ENCODE measurements around the gene MAP3K13. TPM values are rescaled to one million over a fixed set of nuclear protein-coding genes. Genes with fewer than 3 reads are reported as not detected.

Gene MAP3K13
- total RNA-seq, 3 donors from 2014 or later (not counting 1 experiment from before 2014, with no cell fraction given) = 3.3 to 11.8 (median 9.8) TPM

DNA sequence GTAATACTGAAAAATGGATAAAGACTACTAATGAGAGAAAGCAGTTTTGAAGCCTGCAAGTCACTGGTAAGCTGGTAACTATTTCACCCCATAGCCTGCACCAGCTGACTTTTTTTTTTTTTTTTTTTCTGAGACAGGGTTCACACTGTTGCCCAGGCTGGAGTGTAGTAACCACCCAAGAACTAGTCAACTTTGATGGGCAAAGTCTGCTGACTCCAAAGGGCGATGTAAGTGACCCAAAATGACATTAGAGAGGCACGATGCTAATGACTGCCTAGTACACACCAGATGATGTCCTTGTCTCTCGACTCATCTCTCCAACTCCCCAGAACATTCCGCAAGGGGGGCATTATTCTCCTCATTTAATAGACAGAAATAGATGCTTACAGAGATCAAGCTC lies 148.8 kb downstream of the MAP3K13 start:
- TF ChIP-seq, protein P1, sequence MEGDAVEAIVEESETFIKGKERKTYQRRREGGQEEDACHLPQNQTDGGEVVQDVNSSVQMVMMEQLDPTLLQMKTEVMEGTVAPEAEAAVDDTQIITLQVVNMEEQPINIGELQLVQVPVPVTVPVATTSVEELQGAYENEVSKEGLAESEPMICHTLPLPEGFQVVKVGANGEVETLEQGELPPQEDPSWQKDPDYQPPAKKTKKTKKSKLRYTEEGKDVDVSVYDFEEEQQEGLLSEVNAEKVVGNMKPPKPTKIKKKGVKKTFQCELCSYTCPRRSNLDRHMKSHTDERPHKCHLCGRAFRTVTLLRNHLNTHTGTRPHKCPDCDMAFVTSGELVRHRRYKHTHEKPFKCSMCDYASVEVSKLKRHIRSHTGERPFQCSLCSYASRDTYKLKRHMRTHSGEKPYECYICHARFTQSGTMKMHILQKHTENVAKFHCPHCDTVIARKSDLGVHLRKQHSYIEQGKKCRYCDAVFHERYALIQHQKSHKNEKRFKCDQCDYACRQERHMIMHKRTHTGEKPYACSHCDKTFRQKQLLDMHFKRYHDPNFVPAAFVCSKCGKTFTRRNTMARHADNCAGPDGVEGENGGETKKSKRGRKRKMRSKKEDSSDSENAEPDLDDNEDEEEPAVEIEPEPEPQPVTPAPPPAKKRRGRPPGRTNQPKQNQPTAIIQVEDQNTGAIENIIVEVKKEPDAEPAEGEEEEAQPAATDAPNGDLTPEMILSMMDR (IDR thresholded peaks at IDR 0.05) = no peak
- Mint-ChIP-seq H3K27ac (no peak overlapping the region), H3K27me3 (ENCODE audit: low read depth in 2 of 2) (peaks cover 9 to 30% of the 10 kb centered on the region in 2 donors), H3K9me3 (no peaks in the 10 kb centered on the region), H3K4me3 (no peak overlapping the region), H3K4me1 (no peaks in the 10 kb centered on the region), H3K36me3 (no peaks in the 10 kb centered on the region)
- 69% methylated on average over 4 of the region's 4 CpGs for WGBS (ENCODE audit: insufficient coverage)
- Histone ChIP-seq H3K36me3 (ENCODE audit: control insufficient read depth, insufficient read depth, low read length) (no peaks in the 10 kb centered on the region), H3K27me3 (ENCODE audit: control insufficient read depth, insufficient read depth, low read length) (no peaks in the 10 kb centered on the region), H3K9me3 (ENCODE audit: control insufficient read depth, insufficient read depth, low read length) (no peaks in the 10 kb centered on the region), H3K4me3 (ENCODE audit: low read length) (no peak overlapping the region), H3K4me1 (ENCODE audit: control insufficient read depth, insufficient read depth, low read length) (no peaks in the 10 kb centered on the region), H3K27ac (ENCODE audit: low read length) (no peak overlapping the region)
- intact Hi-C loops (cut with micrococcal nuclease) = no loop called here
- DNase-seq = no peak
- no peak for ATAC-seq

DNA sequence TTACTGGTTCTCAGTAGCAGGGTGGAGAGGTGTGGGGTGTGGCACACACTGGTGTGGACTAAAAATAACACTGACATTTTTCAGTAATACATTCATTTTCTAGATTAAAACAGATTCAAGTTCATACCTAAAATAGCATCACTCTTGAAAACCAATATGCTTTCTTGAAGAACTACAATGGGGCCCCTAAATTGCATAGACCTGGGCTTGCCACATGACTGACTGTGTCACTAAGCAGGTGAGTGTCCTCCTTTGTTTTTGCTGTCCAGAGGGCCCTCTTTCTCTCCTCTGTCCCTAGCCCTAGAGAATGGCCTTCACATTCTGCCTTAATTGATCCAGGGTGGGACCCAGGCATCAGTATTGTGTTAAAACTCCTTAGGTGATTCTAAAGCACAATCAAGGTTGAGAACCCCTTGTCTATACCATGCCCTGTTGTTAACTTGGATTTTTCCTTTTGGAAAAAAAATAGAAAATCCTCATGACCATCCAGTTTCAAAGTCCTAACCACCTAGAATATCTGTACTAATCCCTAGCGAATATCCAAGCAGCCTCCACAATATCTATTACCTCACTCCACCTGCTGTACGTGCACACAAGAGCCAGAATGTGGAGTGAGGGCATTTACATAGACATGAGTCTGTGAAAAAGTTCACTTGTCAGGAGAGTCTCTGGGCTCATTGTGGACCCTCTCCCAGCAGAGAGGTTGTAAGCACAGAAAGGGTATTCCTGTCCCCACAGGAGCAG lies 154.6 kb downstream of the MAP3K13 start:
- Histone ChIP-seq H3K9me3 (ENCODE audit: control insufficient read depth, insufficient read depth, low read length) (no peaks in the 10 kb centered on the region), H3K4me3 (ENCODE audit: low read length) (no peak overlapping the region), H3K27ac (ENCODE audit: low read length) (no peak overlapping the region), H3K27me3 (ENCODE audit: control insufficient read depth, insufficient read depth, low read length) (peaks cover 2% of the 10 kb centered on the region), H3K36me3 (ENCODE audit: control insufficient read depth, insufficient read depth, low read length) (no peaks in the 10 kb centered on the region), H3K4me1 (ENCODE audit: control insufficient read depth, insufficient read depth, low read length) (no peaks in the 10 kb centered on the region)
- DNase-seq (no peak), ATAC-seq (no peak)
- 100% methylated on average over 2 of the region's 2 CpGs for WGBS (ENCODE audit: insufficient coverage)
- TF ChIP-seq, protein P1 (IDR thresholded peaks at IDR 0.05) = no peak
- no peaks in the 10 kb centered on the region for H3K4me1 Mint-ChIP-seq
- no peak overlapping the region for H3K4me3 Mint-ChIP-seq
- H3K27me3 Mint-ChIP-seq (ENCODE audit: low read depth in 2 of 2) = peaks cover 11 to 33% of the 10 kb centered on the region in 2 donors
- H3K9me3 Mint-ChIP-seq = no peaks in the 10 kb centered on the region
- no peak overlapping the region for H3K27ac Mint-ChIP-seq
- H3K36me3 Mint-ChIP-seq = no peaks in the 10 kb centered on the region
- intact Hi-C loops (cut with micrococcal nuclease) = no loop called here

DNA sequence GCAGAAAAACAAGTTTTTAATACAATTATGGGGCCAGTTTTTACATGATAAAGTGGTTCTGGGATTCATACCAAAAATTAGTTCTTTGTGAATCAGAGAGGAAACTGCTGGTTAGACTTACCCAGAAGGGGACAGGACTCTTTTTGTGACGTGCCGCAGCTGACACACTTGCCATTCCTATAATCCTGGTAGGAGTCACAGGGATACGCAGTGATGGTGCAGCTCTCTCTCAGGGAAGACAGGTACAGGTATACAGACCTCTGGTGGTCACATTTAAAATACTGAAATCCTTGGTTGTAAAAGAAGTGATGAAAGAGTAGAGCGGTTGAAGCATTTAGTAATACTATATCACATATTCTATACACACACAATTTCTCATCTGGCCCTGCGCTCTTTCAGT lies 156.1 kb downstream of the MAP3K13 start:
- H3K27me3 Mint-ChIP-seq (ENCODE audit: low read depth in 2 of 2) = peaks cover 12 to 26% of the 10 kb centered on the region in 2 donors
- no peak for ATAC-seq
- no peak overlapping the region for H3K27ac Mint-ChIP-seq

More for the DNA sequence above, 156.1 kb downstream of the MAP3K13 start:
- H3K27me3 ChIP-seq (ENCODE audit: control insufficient read depth, insufficient read depth, low read length) = peaks cover 2% of the 10 kb centered on the region
- Mint-ChIP-seq H3K4me1 (no peaks in the 10 kb centered on the region), H3K4me3 (no peak overlapping the region), H3K36me3 (no peaks in the 10 kb centered on the region), H3K9me3 (no peaks in the 10 kb centered on the region)
- no peak overlapping the region for H3K4me3 ChIP-seq (ENCODE audit: low read length)
- TF ChIP-seq, protein P1 (IDR thresholded peaks at IDR 0.05) = no peak
- no peaks in the 10 kb centered on the region for H3K36me3 ChIP-seq (ENCODE audit: control insufficient read depth, insufficient read depth, low read length)
- intact Hi-C loops (cut with micrococcal nuclease) = no loop called here
- no peak overlapping the region for H3K27ac ChIP-seq (ENCODE audit: low read length)
- no peaks in the 10 kb centered on the region for H3K4me1 ChIP-seq (ENCODE audit: control insufficient read depth, insufficient read depth, low read length)
- DNase-seq = no peak
- 88% methylated on average over 3 of the region's 5 CpGs for WGBS (ENCODE audit: insufficient coverage)
- no peaks in the 10 kb centered on the region for H3K9me3 ChIP-seq (ENCODE audit: control insufficient read depth, insufficient read depth, low read length)
